Endothelial cell of umbilical vein (primary cell): ENCODE results near the gene RIMBP2. TPM values are rescaled to one million over a fixed set of nuclear protein-coding genes. Genes with fewer than 3 reads are reported as not detected.

Experiments
- BruUV-seq: library from RNA; stranded (reverse); fragments of 400-500 nt; replicated peaks from 2 replicates; lab custom pipeline; 2021; lab: Mats Ljungman, UMichigan
- CTCF ChIA-PET: fragments of 300-600, 350-600 bp; sonication (Branson Sonifier 250); formaldehyde crosslinking; loops from one replicate; lab custom pipeline; 2021; ENCODE audit warnings: antibody characterized with exemption, inconsistent platforms; lab: Charles Lee
- POLR2A ChIA-PET: fragments of 300-600, 350-600 bp; sonication (Branson Sonifier 250); formaldehyde crosslinking; loops from one replicate; lab custom pipeline; 2021; ENCODE audit warnings: antibody characterized with exemption, inconsistent platforms; lab: Charles Lee
- DNase-seq: peaks from one replicate; pipeline ENCODE4 v3.0.0-alpha.2; 2011; ENCODE audit warnings: low read depth, low spot score
- FAIRE-seq: peaks from 2 replicates; lab custom pipeline; 2011; peaks lifted over from hg19 to GRCh38; lab: Jason Lieb, UNC
- H2AFZ ChIP-seq: 2 replicates; pipeline ENCODE4 v1.6.0; 2012; ENCODE audit warnings: low read depth, low read length, control low read depth, inconsistent platforms
- H3K27ac ChIP-seq: 2 replicates; pipeline ENCODE4 v1.5.1; 2011; ENCODE audit warnings: low read depth, mild to moderate bottlenecking, control low read depth, low read length, moderate library complexity; ENCODE audit not compliant: insufficient read depth
- H3K27me3 ChIP-seq, 2 experiments: 2 replicates each; pipeline versions ENCODE4 v1.6.0 to v1.6.1; 2011; ENCODE audit warnings: low read length in 2 of 2, mixed read lengths in 1 of 2; ENCODE audit not compliant: control insufficient read depth in 2 of 2, insufficient read depth in 2 of 2
- H3K36me3 ChIP-seq, 2 experiments: 2 replicates in 1 of 2; 3 replicates in 1 of 2; pipeline ENCODE4 v1.5.1; 2011; ENCODE audit warnings: low read length in 2 of 2, mild to moderate bottlenecking in 1 of 2, moderate library complexity in 1 of 2; ENCODE audit not compliant: control insufficient read depth in 2 of 2, insufficient read depth in 2 of 2; ENCODE audit errors: extremely low read depth in 1 of 2
- H3K4me1 ChIP-seq: 3 replicates; pipeline ENCODE4 v1.5.1; 2011; ENCODE audit warnings: mild to moderate bottlenecking, low read length; ENCODE audit not compliant: control insufficient read depth, insufficient read depth; ENCODE audit errors: extremely low read depth
- H3K4me2 ChIP-seq: 2 replicates; pipeline ENCODE4 v1.6.1; 2011; ENCODE audit warnings: low read length, control low read depth, mixed read lengths; ENCODE audit not compliant: insufficient read depth
- H3K4me3 ChIP-seq, 3 experiments: fragments of 200-600 bp in 1 of 3; sonication (generic), shearing (Covaris generic) in 1 of 3; replicated peaks in 1 of 3; 2 replicates each; pipeline ENCODE4 v1.5.1; 2011 to 2016; ENCODE audit warnings: control low read depth in 3 of 3, low read length in 3 of 3, mild to moderate bottlenecking in 2 of 3, inconsistent platforms in 1 of 3, low read depth in 1 of 3, moderate library complexity in 1 of 3; ENCODE audit not compliant: insufficient read depth in 1 of 3
- H3K79me2 ChIP-seq: 2 replicates; pipeline ENCODE4 v1.6.0; 2012; ENCODE audit warnings: low read length, inconsistent platforms; ENCODE audit not compliant: control insufficient read depth, insufficient read depth
- H3K9ac ChIP-seq: replicated peaks from 2 replicates; pipeline ENCODE3; 2011; ENCODE audit warnings: low read length, control low read depth; ENCODE audit not compliant: insufficient read depth; ENCODE audit errors: extremely low read depth
- H3K9me1 ChIP-seq: replicated peaks from 3 replicates; pipeline ENCODE4 v1.6.0; 2011; ENCODE audit warnings: mild to moderate bottlenecking, low read length; ENCODE audit not compliant: control insufficient read depth, insufficient read depth; ENCODE audit errors: extremely low read depth
- H3K9me3 ChIP-seq: replicated peaks from 2 replicates; pipeline ENCODE4 v1.5.1; 2012; ENCODE audit warnings: low read length, inconsistent platforms; ENCODE audit not compliant: control insufficient read depth, insufficient read depth
- H4K20me1 ChIP-seq: replicated peaks from 2 replicates; pipeline ENCODE3; 2011; ENCODE audit warnings: mild to moderate bottlenecking, low read length; ENCODE audit not compliant: control insufficient read depth, insufficient read depth; ENCODE audit errors: extremely low read depth
- CTCF ChIP-seq, 2 donors: IDR thresholded peaks; 1 replicate in 1 of 2; 2 replicates in 1 of 2; pipeline ENCODE4 v1.5.1; 2011; ENCODE audit warnings: low read length in 2 of 2, mild to moderate bottlenecking in 2 of 2, moderate library complexity in 2 of 2, control low read depth in 1 of 2, inconsistent platforms in 1 of 2, low read depth in 1 of 2; ENCODE audit not compliant: insufficient read depth in 1 of 2; ENCODE audit errors: extremely low read depth in 1 of 2
- EZH2 ChIP-seq: IDR thresholded peaks from 2 replicates; pipeline ENCODE4 v1.6.1; 2012; ENCODE audit warnings: borderline replicate concordance, low read depth, mild to moderate bottlenecking, moderate library complexity, low read length, inconsistent platforms; ENCODE audit not compliant: severe bottlenecking
- FOS ChIP-seq: IDR thresholded peaks from 2 replicates; pipeline ENCODE4 v1.6.1; 2011; ENCODE audit warnings: mild to moderate bottlenecking, low read length, moderate library complexity, borderline replicate concordance; ENCODE audit not compliant: insufficient read depth
- GATA2 ChIP-seq: IDR thresholded peaks from 2 replicates; pipeline ENCODE4 v1.7.0; 2011; ENCODE audit warnings: low read depth, mild to moderate bottlenecking, moderate library complexity, mixed read lengths, low read length; ENCODE audit not compliant: insufficient read length, insufficient read depth
- JUN ChIP-seq: IDR thresholded peaks from 2 replicates; pipeline ENCODE4 v1.6.1; 2011; ENCODE audit warnings: borderline replicate concordance, low read depth; ENCODE audit not compliant: insufficient read length, insufficient read depth
- MYC ChIP-seq: IDR thresholded peaks from one replicate; pipeline ENCODE4 v1.6.1; 2011; ENCODE audit warnings: mild to moderate bottlenecking, low read depth, low read length
- POLR2A ChIP-seq: IDR thresholded peaks from 2 replicates; pipeline ENCODE4 v1.6.1; 2012; ENCODE audit warnings: low read depth, mild to moderate bottlenecking, control low read depth, low read length
- POLR2AphosphoS5 ChIP-seq: IDR thresholded peaks from 2 replicates; pipeline ENCODE4 v1.6.1; 2012; ENCODE audit warnings: low read depth, mild to moderate bottlenecking, control low read depth, low read length, moderate library complexity; ENCODE audit not compliant: insufficient read depth
- dilution Hi-C: fragments of 300-500 bp; cut with MboI; formaldehyde crosslinking; loops from one replicate; pipeline ENCODE4 v1.15.0; 2019; ENCODE audit warnings: low sequenced_read_pairs; ENCODE audit not compliant: extremely low pct_ligation_motif_present
- intact Hi-C: fragments of 100-400 bp; cut with micrococcal nuclease; formaldehyde crosslinking; loops from one replicate; pipeline ENCODE4 v1.10.0; 2022
- polyA plus RNA-seq, 4 experiments: library from polyadenylated mRNA; depleted of rRNA in 3 of 4; stranded (reverse) in 3 of 4; unstranded in 1 of 4; fragments of >200 nt; gene quantifications; 2 replicates each; pipeline versions ENCODE4 v1.2.1 to v1.2.3, GENCODE V29; 2011 to 2012; ENCODE audit warnings: missing spikeins in 1 of 4
- total RNA-seq: library from RNA; stranded (reverse); gene quantifications from 2 replicates; pipeline ENCODE4 v1.2.3, GENCODE V29; 2021
- TF ChIP-seq, protein P1 (sequence below): IDR thresholded peaks from 2 replicates; pipeline ENCODE4 v1.6.1; 2011; ENCODE audit not compliant: insufficient read depth, insufficient read length

The RIMBP2 gene
- total and polyA plus RNA-seq, 2 donors (not counting 3 experiments of a cell fraction or from before 2014, with no cell fraction given), result 0.04 TPM; not detected in 1

DNA sequence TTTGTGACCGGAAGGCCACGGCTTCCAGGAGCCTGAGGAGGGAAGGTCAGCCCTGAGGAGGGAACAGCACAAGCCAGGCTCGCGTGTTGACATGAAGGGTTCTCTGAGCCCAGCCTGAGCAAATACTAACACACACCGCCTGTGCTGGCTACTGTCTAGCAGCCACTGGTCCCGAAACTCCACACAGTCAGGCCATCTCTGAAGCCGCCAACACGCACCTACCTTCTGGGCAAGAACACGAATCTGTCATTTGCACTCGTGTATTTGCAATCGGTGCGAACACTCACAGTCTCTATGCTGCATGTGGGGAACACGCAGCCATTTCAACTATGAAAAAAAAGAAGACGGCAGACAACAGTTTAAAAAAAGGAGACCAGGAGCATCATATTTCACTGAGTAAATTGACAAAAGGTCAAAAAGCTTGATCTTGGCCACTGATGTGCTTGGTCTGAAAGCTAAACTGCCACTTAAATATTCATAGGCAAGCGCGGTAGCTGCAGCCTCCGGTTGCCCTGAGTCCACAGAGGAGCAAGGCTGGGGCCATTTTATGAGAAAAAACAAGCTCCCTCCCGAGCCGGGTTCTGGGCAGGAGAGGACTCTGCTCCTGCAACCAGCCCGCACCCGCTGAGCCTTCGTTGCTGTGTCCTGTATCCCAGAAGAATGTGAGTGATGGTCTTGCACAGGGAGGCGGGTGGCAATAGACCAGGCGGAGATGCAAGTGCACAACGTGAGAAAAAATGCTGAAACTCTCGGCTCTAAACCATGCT is 57.8 kb downstream of the RIMBP2 start:
- no TSS peak for BruUV-seq
- dilution Hi-C loops (no loop called here), intact Hi-C loops (no loop called here)
- Histone ChIP-seq H3K9ac (no peak overlapping the region), H3K9me3 (peaks cover 4% of the 10 kb centered on the region), H3K4me2 (no peak overlapping the region), H3K4me3 (no peak overlapping the region), H4K20me1 (no peaks in the 10 kb centered on the region), H2AFZ (no peak overlapping the region), H3K9me1 (no peaks in the 10 kb centered on the region), H3K79me2 (no peaks in the 10 kb centered on the region), H3K4me1 (no peaks in the 10 kb centered on the region), H3K27ac (no peak overlapping the region), H3K27me3 (no peaks in the 10 kb centered on the region), H3K36me3 (no peaks in the 10 kb centered on the region)
- DNase-seq, result no peak
- TF ChIP-seq FOS, result no peak
- no peak for TF ChIP-seq POLR2AphosphoS5
- TF ChIP-seq MYC, result no peak
- no peak for TF ChIP-seq EZH2
- TF ChIP-seq POLR2A, result no peak
- TF ChIP-seq GATA2, result no peak
- TF ChIP-seq JUN, result no peak
- TF ChIP-seq, protein P1, sequence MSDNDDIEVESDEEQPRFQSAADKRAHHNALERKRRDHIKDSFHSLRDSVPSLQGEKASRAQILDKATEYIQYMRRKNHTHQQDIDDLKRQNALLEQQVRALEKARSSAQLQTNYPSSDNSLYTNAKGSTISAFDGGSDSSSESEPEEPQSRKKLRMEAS, result no peak
- TF ChIP-seq CTCF (IDR thresholded peaks at IDR 0.05; ENCODE audit: extremely low read depth in 1 of 2, insufficient read depth in 1 of 2, low read depth in 1 of 2, low read length in 2 of 2), result no peak
- ChIA-PET CTCF (no interaction called here), POLR2A (no interaction called here)
- FAIRE-seq, result no peak
